ENCODE results near the gene PPP2R1A.
"Not testable (repeated sequence)": the region's sequence is repeated elsewhere in the genome, so short reads cannot be mapped to it uniquely, and the experiment has no call there.

PPP2R1A gene

DNA sequence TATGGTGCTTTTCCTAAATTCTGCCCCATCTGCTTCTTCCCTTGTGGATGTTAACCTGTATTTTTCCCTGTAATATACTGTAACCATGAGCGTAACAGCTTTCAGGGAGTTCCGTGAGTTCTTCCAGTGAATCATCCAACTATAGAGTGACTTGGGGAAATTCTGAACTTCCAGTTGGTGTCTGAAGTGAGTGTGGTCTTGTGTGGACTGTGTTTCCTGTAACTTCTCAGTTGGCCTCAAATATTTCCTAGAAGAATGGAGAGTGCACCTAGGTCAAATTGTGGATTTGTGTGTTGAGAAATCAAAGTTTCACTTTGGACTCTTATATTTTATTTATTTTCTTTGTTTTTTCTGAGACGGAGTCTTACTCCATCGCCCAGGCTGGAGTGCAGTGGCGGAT, 68.6 kb downstream of the PPP2R1A start:
- Histone ChIP-seq H3K4me1 (ENCODE audit: control insufficient read depth, insufficient read depth, low read length) (no peaks in the 10 kb centered on the region), H3K9me3 (ENCODE audit: control insufficient read depth, insufficient read depth, low read length) (no peaks in the 10 kb centered on the region), H3K27me3 (ENCODE audit: control insufficient read depth, insufficient read depth, low read length) (no peaks in the 10 kb centered on the region), H3K4me3 (ENCODE audit: low read depth, low read length) (no peak overlapping the region), H3K36me3 (ENCODE audit: control insufficient read depth, insufficient read depth, low read length) (no peaks in the 10 kb centered on the region), H3K27ac (ENCODE audit: low read depth, low read length) (no peak overlapping the region), H3K9ac (ENCODE audit: low read depth, low read length) (no peak overlapping the region)

DNA sequence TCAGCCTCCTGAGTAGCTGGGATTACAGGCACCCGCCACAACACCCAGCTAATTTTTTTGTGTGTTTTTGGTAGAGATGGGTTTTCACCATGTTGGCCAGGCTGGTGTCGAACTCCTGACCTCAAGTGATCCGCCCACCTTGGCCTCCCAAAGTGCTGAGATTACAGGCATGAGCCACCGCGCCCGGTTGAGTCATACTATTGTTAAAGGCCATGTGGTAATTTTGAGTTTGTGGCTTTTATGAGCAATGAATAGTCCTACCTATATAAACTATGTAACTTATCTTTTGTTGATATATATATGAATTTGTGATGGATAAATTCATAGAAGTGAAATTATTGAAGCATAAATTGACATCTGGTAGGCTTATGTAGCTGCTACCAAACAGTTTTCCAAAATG, 75.7 kb downstream of the PPP2R1A start:
- H3K9ac ChIP-seq (ENCODE audit: low read depth, low read length); H3K27me3 ChIP-seq (ENCODE audit: control insufficient read depth, insufficient read depth, low read length); H3K9me3 ChIP-seq (ENCODE audit: control insufficient read depth, insufficient read depth, low read length); H3K4me1 ChIP-seq (ENCODE audit: control insufficient read depth, insufficient read depth, low read length); H3K4me3 ChIP-seq (ENCODE audit: low read depth, low read length); H3K27ac ChIP-seq (ENCODE audit: low read depth, low read length); H3K36me3 ChIP-seq (ENCODE audit: control insufficient read depth, insufficient read depth, low read length): not testable (repeated sequence)

DNA sequence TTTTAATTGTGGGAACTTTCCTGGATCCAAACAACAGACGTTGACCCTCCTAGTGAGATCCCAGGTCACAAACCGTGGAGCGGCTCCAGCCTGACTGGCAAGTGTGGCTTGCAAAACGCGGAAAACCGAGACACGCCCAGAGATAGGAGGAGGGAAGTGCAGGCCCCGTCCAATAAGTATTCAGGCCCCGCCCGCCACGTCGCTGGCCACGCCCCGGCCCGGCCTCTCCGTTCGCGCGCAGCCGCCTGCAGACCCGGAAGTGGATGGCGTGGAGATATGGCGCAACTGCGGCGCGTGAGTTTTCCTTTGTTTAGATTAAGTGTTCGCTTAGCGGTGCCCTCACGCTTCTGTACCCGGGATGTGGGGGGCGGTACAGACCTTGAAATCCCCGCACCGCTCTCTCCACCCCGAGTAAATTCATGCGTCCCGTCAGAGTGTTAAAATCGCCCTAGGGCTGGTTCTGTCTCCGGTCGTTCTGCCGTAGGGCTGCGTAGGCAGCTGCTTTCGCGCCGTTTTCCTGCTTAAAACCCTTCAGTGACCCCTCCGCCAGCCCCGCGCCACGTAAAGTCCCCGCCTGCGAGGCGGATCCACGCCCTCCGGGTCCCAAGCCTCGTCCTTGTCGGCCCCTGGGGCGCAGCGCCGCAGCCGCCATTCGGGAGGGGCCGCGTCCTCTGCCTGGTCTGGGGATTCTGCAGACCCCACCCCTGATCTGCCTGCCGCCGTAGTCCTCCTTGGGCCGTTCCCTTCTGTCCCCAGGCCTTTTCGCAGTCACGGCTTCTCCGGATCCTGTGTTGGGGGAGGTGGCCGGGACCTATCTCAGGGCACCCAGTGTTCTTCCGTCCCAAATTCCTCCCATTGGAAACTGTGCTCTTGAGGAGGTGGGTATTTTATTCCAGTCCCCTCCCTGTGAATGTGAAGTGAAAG, 79.7 kb downstream of the PPP2R1A start, which contains the start of gene ZNF766:
ZNF766 (plus strand) TSS at position 250 of the 924 bp plus-strand sequence; CDS start at position 277, 27 bp downstream.
- no peaks in the 10 kb centered on the region for H3K4me1 ChIP-seq (ENCODE audit: control insufficient read depth, insufficient read depth, low read length)
- H3K9ac ChIP-seq (ENCODE audit: low read depth, low read length) = peak within 1 kb of the TSS; percentile 99
- no peaks in the 10 kb centered on the region for H3K9me3 ChIP-seq (ENCODE audit: control insufficient read depth, insufficient read depth, low read length)
- H3K27ac ChIP-seq (ENCODE audit: low read depth, low read length) = peak within 1 kb of the TSS; percentile 97
- H3K27me3 ChIP-seq (ENCODE audit: control insufficient read depth, insufficient read depth, low read length) = no peaks in the 10 kb centered on the region
- H3K4me3 ChIP-seq (ENCODE audit: low read depth, low read length) = peak within 1 kb of the TSS; percentile 94
- H3K36me3 ChIP-seq (ENCODE audit: control insufficient read depth, insufficient read depth, low read length) = peaks cover 26% of the 10 kb centered on the region

DNA sequence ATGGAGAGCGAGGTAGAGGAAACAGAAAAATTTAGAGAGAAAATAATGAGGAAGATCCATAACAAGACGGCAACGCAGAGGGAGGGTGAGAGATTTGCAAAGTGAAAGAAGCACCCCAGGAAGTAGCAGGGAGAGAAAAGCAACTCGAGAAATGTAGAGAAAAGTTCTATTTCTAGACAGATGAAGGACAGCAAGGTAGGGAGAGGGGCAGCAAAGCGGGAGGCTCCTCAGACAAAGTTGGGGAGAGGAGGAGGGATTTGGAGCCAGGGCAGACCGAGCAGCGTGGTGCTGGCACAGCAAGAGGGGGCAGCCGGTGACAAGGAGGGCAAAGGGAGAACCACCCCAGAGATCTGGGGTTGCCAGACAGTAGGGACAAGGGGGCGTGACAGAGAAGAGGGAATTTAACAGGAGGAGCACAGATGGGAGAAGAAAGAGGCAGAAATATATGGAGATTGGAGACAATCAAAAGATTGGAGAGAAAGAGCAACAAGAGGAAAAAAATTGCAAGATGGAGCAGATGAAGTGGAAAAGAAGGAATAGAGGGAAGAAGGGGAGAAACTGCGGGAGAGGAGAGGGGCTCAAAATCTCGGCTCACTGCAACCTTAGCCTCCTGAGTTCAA, 80.5 kb downstream of the PPP2R1A start:
- peak overlapping the region; percentile 94 for H3K4me3 ChIP-seq (ENCODE audit: low read depth, low read length)
- no peaks in the 10 kb centered on the region for H3K9me3 ChIP-seq (ENCODE audit: control insufficient read depth, insufficient read depth, low read length)
- H3K27me3 ChIP-seq (ENCODE audit: control insufficient read depth, insufficient read depth, low read length) = no peaks in the 10 kb centered on the region
- no peaks in the 10 kb centered on the region for H3K4me1 ChIP-seq (ENCODE audit: control insufficient read depth, insufficient read depth, low read length)
- peak overlapping the region; percentile 97 for H3K27ac ChIP-seq (ENCODE audit: low read depth, low read length)
- peaks cover 30% of the 10 kb centered on the region for H3K36me3 ChIP-seq (ENCODE audit: control insufficient read depth, insufficient read depth, low read length)
- peak overlapping the region; percentile 99 for H3K9ac ChIP-seq (ENCODE audit: low read depth, low read length)

DNA sequence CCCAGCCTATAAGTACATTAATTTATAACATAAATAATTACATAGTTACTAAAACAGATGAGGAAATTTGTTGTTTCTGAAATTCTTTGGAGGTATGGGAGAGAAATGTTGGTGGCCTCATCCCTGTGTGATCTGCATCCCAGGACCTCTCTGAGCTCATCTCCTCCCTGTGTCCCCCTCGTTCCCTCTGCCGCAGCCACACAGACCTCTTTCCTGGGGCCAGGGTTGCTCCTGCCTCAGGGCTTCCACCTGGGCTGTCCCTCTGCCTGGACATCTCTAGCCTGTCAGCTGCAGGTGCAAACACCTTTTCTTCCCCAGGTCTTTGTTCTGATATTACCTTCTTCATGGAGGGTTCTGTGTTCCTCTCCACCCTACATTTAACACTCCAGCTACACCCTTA, 83.4 kb downstream of the PPP2R1A start:
- Histone ChIP-seq H3K4me3 (ENCODE audit: low read depth, low read length) (no peak overlapping the region), H3K4me1 (ENCODE audit: control insufficient read depth, insufficient read depth, low read length) (peaks cover 7% of the 10 kb centered on the region), H3K27ac (ENCODE audit: low read depth, low read length) (no peak overlapping the region), H3K36me3 (ENCODE audit: control insufficient read depth, insufficient read depth, low read length) (peaks cover 30% of the 10 kb centered on the region), H3K9me3 (ENCODE audit: control insufficient read depth, insufficient read depth, low read length) (no peaks in the 10 kb centered on the region), H3K27me3 (ENCODE audit: control insufficient read depth, insufficient read depth, low read length) (no peaks in the 10 kb centered on the region), H3K9ac (ENCODE audit: low read depth, low read length) (no peak overlapping the region)

DNA sequence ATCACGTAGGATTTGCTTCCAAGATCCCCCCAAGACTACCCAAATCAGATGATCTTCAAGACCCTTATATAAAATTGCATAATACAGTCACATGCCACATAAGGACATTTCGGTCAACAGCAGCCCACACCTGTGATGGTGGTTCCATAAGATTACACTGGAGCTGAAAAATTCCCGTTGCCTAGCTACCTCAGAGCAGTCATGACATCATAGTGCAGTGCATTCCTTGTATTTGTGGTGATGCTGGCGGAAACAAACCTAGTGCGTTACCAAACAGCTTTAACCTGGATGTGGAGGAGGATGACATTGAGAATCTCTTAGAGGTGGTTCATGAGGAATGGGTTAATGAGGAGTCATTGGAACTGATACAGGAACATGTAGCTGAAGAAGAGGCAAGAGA, 84.3 kb downstream of the PPP2R1A start:
- H3K27ac ChIP-seq (ENCODE audit: low read depth, low read length) = no peak overlapping the region
- H3K9ac ChIP-seq (ENCODE audit: low read depth, low read length) = no peak overlapping the region
- no peaks in the 10 kb centered on the region for H3K9me3 ChIP-seq (ENCODE audit: control insufficient read depth, insufficient read depth, low read length)
- H3K27me3 ChIP-seq (ENCODE audit: control insufficient read depth, insufficient read depth, low read length) = no peaks in the 10 kb centered on the region
- H3K36me3 ChIP-seq (ENCODE audit: control insufficient read depth, insufficient read depth, low read length) = peaks cover 30% of the 10 kb centered on the region
- peaks cover 7% of the 10 kb centered on the region for H3K4me1 ChIP-seq (ENCODE audit: control insufficient read depth, insufficient read depth, low read length)
- no peak overlapping the region for H3K4me3 ChIP-seq (ENCODE audit: low read depth, low read length)

DNA sequence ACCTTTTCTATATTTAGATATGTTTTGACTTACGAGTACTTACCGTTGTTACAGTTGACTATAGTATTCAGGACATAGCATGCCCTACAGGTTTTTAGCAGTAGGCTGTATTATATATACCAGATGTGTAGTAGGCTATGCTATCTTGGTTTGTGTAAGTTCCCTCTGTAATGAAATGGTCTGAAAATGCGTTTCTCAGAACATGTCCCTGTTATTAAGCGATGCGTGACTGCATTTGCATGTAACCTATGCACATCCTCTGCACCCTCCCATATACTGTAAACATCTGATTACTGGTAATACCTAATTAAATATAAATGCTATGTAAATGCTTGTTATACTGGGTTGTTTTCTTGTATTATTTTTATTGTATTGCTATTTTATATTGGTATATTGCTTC, 86.1 kb downstream of the PPP2R1A start:
- no peaks in the 10 kb centered on the region for H3K27me3 ChIP-seq (ENCODE audit: control insufficient read depth, insufficient read depth, low read length)
- peaks cover 7% of the 10 kb centered on the region for H3K4me1 ChIP-seq (ENCODE audit: control insufficient read depth, insufficient read depth, low read length)
- no peak overlapping the region for H3K27ac ChIP-seq (ENCODE audit: low read depth, low read length)
- H3K9ac ChIP-seq (ENCODE audit: low read depth, low read length) = no peak overlapping the region
- H3K9me3 ChIP-seq (ENCODE audit: control insufficient read depth, insufficient read depth, low read length) = no peaks in the 10 kb centered on the region
- no peak overlapping the region for H3K4me3 ChIP-seq (ENCODE audit: low read depth, low read length)
- H3K36me3 ChIP-seq (ENCODE audit: control insufficient read depth, insufficient read depth, low read length) = peaks cover 28% of the 10 kb centered on the region

DNA sequence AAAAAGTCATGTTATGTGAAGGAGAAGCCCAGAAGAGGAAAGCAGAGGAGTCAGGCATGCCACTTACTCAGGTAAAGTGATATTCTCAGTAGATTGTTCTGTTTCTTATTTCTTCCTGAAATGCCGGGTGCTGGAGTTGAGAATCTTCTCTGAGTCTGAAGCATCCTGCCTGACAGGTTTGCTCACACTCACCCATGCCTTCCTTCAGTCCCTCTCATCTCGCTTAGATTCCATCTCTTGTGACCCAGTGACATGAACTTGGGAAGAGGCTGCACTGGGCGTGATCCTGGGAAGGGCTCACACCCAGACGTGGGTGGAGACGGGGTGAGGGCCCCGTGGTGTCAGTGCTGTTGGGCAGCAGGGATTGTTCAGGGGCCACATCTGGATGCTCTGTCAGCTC, 87.6 kb downstream of the PPP2R1A start:
- Histone ChIP-seq H3K9me3 (ENCODE audit: control insufficient read depth, insufficient read depth, low read length) (no peaks in the 10 kb centered on the region), H3K4me1 (ENCODE audit: control insufficient read depth, insufficient read depth, low read length) (peaks cover 7% of the 10 kb centered on the region), H3K9ac (ENCODE audit: low read depth, low read length) (no peak overlapping the region), H3K27ac (ENCODE audit: low read depth, low read length) (no peak overlapping the region), H3K27me3 (ENCODE audit: control insufficient read depth, insufficient read depth, low read length) (no peaks in the 10 kb centered on the region), H3K4me3 (ENCODE audit: low read depth, low read length) (no peak overlapping the region), H3K36me3 (ENCODE audit: control insufficient read depth, insufficient read depth, low read length) (peaks cover 21% of the 10 kb centered on the region)
